Activated B cell treated with CpG ODN at 0.5 μM for 24 hours (primary cell): ENCODE measurements around the gene STARD10. TPM values are rescaled to one million over a fixed set of nuclear protein-coding genes. Genes with fewer than 3 reads are reported as not detected.

ENCODE experiments used
- ATAC-seq: fragments of 200-7000 bp; cut with Tn5 transposase; one replicate; pipeline ENCODE4 v1.10.0; 2021; ENCODE audit warnings: low read depth, mild to moderate bottlenecking, moderate library complexity
- CTCF ChIA-PET: fragments of 350-600 bp; sonication (Branson Sonifier 250); formaldehyde crosslinking; loops from one replicate; lab custom pipeline; 2021; ENCODE audit warnings: antibody characterized with exemption; lab: Charles Lee
- POLR2A ChIA-PET: fragments of 350-600 bp; sonication (Branson Sonifier 250); formaldehyde crosslinking; loops from one replicate; lab custom pipeline; 2021; ENCODE audit warnings: antibody characterized with exemption; lab: Charles Lee
- DNase-seq: peaks from one replicate; pipeline ENCODE4 v3.0.0; 2022
- H3K27ac Mint-ChIP-seq: one replicate; pipeline ENCODE4 v1.8.0; 2020; ENCODE audit warnings: mixed read lengths
- H3K27me3 Mint-ChIP-seq: one replicate; pipeline ENCODE4 v1.8.0; 2021; ENCODE audit warnings: mixed read lengths
- H3K36me3 Mint-ChIP-seq: one replicate; pipeline ENCODE4 v1.8.0; 2021; ENCODE audit warnings: low read depth, mixed read lengths
- H3K4me1 Mint-ChIP-seq: one replicate; pipeline ENCODE4 v1.8.0; 2021; ENCODE audit warnings: mixed read lengths
- H3K4me3 Mint-ChIP-seq: one replicate; pipeline ENCODE4 v1.8.0; 2020; ENCODE audit warnings: mild to moderate bottlenecking, mixed read lengths
- H3K9me3 Mint-ChIP-seq: one replicate; pipeline ENCODE4 v1.8.0; 2020; ENCODE audit warnings: mixed read lengths
- CTCF ChIP-seq: fragments of 200-600 bp; IDR thresholded peaks from one replicate; pipeline ENCODE4 v1.8.0; 2022; ENCODE audit warnings: antibody characterized with exemption, mild to moderate bottlenecking
- intact Hi-C: fragments of 100-400 bp; cut with micrococcal nuclease; formaldehyde crosslinking; loops from one replicate; pipeline ENCODE4 v1.15.1; 2024
- total RNA-seq: library from RNA; stranded (reverse); gene quantifications from 2 replicates; pipeline ENCODE4 v1.2.3, GENCODE V29; 2022

Gene STARD10
- total RNA-seq, 1 donor from 2014 or later: 42.6 TPM

GRCh38 chr11:72784662-72785061 lies 9.2 kb downstream of the STARD10 start:
- Mint-ChIP-seq H3K27ac (no peak overlapping the region), H3K4me1 (peaks cover 55% of the 10 kb centered on the region), H3K4me3 (no peak overlapping the region), H3K9me3 (no peaks in the 10 kb centered on the region), H3K27me3 (no peaks in the 10 kb centered on the region), H3K36me3 (no peaks in the 10 kb centered on the region)
- ATAC-seq (no peak), DNase-seq (no peak)
- intact Hi-C loops: no loop called here
- ChIA-PET POLR2A (interaction anchor here (0.8 kb wide), 1 partner anchor 47 kb away, joined by 3 read pairs; no protein-coding TSS in a partner anchor), CTCF (no interaction called here)
- TF ChIP-seq CTCF: no peak

GRCh38 chr11:72783144-72783905 lies 10.5 kb downstream of the STARD10 start:
- Mint-ChIP-seq H3K27me3 (no peaks in the 10 kb centered on the region), H3K4me1 (peaks cover 51% of the 10 kb centered on the region), H3K4me3 (no peak overlapping the region), H3K9me3 (no peaks in the 10 kb centered on the region), H3K36me3 (no peaks in the 10 kb centered on the region), H3K27ac (no peak overlapping the region)
- DNase-seq: no peak
- no peak for ATAC-seq
- intact Hi-C loops: no loop called here
- CTCF ChIA-PET: interaction anchor here (2.0 kb wide), 1 partner anchor 58 kb away, joined by 12 read pairs; no protein-coding TSS in a partner anchor
- POLR2A ChIA-PET: interaction anchor here (0.5 to 3.1 kb wide), 5 partner anchors 10 to 61 kb away, joined by 3 to 19 read pairs (median 4); partner anchors contain the start of gene STARD10
- no peak for TF ChIP-seq CTCF

GRCh38 chr11:72782081-72782920 lies 11.5 kb downstream of the STARD10 start:
- intact Hi-C loops: no loop called here
- Mint-ChIP-seq H3K9me3 (no peaks in the 10 kb centered on the region), H3K36me3 (no peaks in the 10 kb centered on the region), H3K27ac (no peak overlapping the region), H3K4me3 (peak overlapping the region; percentile 83), H3K27me3 (no peaks in the 10 kb centered on the region), H3K4me1 (peaks cover 41% of the 10 kb centered on the region)
- no peak for DNase-seq
- ChIA-PET POLR2A (interaction anchor here (0.5 to 3.1 kb wide), 12 partner anchors 11 to 147 kb away, joined by 3 to 19 read pairs (median 5); partner anchors contain the start of gene STARD10), CTCF (interaction anchor here (1.1 to 2.0 kb wide), 3 partner anchors 10 to 57 kb away, joined by 3 to 12 read pairs (median 3); no protein-coding TSS in a partner anchor)
- peak; percentile 14 for ATAC-seq
- TF ChIP-seq CTCF: no peak

- no peaks in the 10 kb centered on the region for H3K27me3 Mint-ChIP-seq
- ChIA-PET CTCF (interaction anchor here (0.7 to 2.0 kb wide), 4 partner anchors 11 to 357 kb away, joined by 3 to 12 read pairs (median 4); no protein-coding TSS in a partner anchor), POLR2A (interaction anchor here (1.0 to 3.1 kb wide), 10 partner anchors 12 to 148 kb away, joined by 3 to 19 read pairs (median 6); partner anchors contain the start of gene STARD10)
- H3K27ac Mint-ChIP-seq: no peak overlapping the region
- intact Hi-C loops: loop anchor here (1.0 kb wide), 3 partner anchors 12 to 34 kb away; partner anchors contain the start of gene ARAP1
- peak overlapping the region; percentile 83 for H3K4me3 Mint-ChIP-seq
- no peaks in the 10 kb centered on the region for H3K9me3 Mint-ChIP-seq
- ATAC-seq: peak; percentile 82
- TF ChIP-seq CTCF: no peak
- no peaks in the 10 kb centered on the region for H3K36me3 Mint-ChIP-seq
- DNase-seq: peak; percentile 59
- peaks cover 35% of the 10 kb centered on the region for H3K4me1 Mint-ChIP-seq
These were observed 12.3 kb downstream of the STARD10 start for GRCh38 chr11:72781313-72782080.
